ENCODE measurements around the gene TOP3B. TPM values are rescaled to one million over a fixed set of nuclear protein-coding genes. Genes with fewer than 3 reads are reported as not detected.
A peak's percentile ranks its signal among the peaks of the same experiment; 100 is the strongest.

The TOP3B gene
- total and polyA plus RNA-seq, 9 of the 15 experiments (the other 6 are each of a cell fraction or from before 2014, with no cell fraction given) = 3.0 to 188 (median 112) TPM

GRCh38 chr22:21952586-21953571, 29.7 kb downstream of the TOP3B start, which contains the start of gene PPM1F:
Gene PPM1F (minus strand): TSS chr22:21952848. CDS start chr22:21946048, 6,800 bp downstream.
- FAIRE-seq = peak; percentile 58
- CTCF ChIA-PET (ENCODE audit: low intra/inter-chr PET ratio) = interaction anchor here (0.6 to 4.8 kb wide), 12 partner anchors 15 to 279 kb away, joined by 3 to 114 read pairs (median 4); no protein-coding TSS in a partner anchor
- TF ChIP-seq ZHX1 (conservative IDR thresholded peaks at IDR 0.05; ENCODE audit: low read length) (peak; percentile 23), FOXJ2 (tag; IDR thresholded peaks at IDR 0.05) (no peak), IRF2 (CRISPR knock-in tag; IDR thresholded peaks at IDR 0.05) (no peak), ETV6 (IDR thresholded peaks at IDR 0.05; ENCODE audit: borderline replicate concordance in 1 of 2, low read depth in 2 of 2, low read length in 1 of 2) (0 out of 4 replicates have a peak, but pooled peaks of 1 of the 2 experiments have one; percentile 35), ETV6 (CRISPR knock-in tag; IDR thresholded peaks at IDR 0.05; ENCODE audit: borderline replicate concordance) (no peak), EP300 (IDR thresholded peaks at IDR 0.05; ENCODE audit: low read length) (peak; percentile 72), SIN3A (IDR thresholded peaks at IDR 0.05; ENCODE audit: borderline replicate concordance in 2 of 2, control insufficient read depth in 1 of 2, low read depth in 2 of 2, low read length in 2 of 2) (peak in 1 of 2 experiments; percentile 99; a peak in 2 of 4 replicates), SRSF9 (IDR thresholded peaks at IDR 0.05; ENCODE audit: borderline replicate concordance, low read depth, low read length) (no peak), LARP7 (IDR thresholded peaks at IDR 0.05) (no peak), SMAD2 (IDR thresholded peaks at IDR 0.05; ENCODE audit: low read depth, low read length) (0 out of 2 replicates have a peak, but pooled peaks have one; percentile 79), SIRT6 (IDR thresholded peaks at IDR 0.05; ENCODE audit: low read depth, low read length) (peak; percentile 46), CHD1 (IDR thresholded peaks at IDR 0.05; ENCODE audit: low read length) (peak; percentile 56)

More at GRCh38 chr22:21952586-21953571, 29.7 kb downstream of the TOP3B start, which contains the start of gene PPM1F:
- in situ Hi-C loops (cut with MboI) (loop anchor here (5.0 kb wide), 1 partner anchor 269 kb away; no protein-coding TSS in a partner anchor), intact Hi-C loops (cut with micrococcal nuclease) (loop anchor here (2.0 kb wide), 2 partner anchors 14 to 240 kb away; no protein-coding TSS in a partner anchor)
- H3K4me1 ChIP-seq (replicated peaks in 1 of 2; ENCODE audit: control insufficient read depth in 2 of 2, insufficient read depth in 2 of 2, low read length in 2 of 2) = peaks cover 25 to 39% of the 10 kb centered on the region in 2 experiments
- peak within 1 kb of the TSS; percentile 71 to 96 for H3K9ac ChIP-seq (ENCODE audit: insufficient read depth in 1 of 2, low read depth in 2 of 2, low read length in 2 of 2)
- peak within 1 kb of the TSS; percentile 93 for H2AFZ ChIP-seq (ENCODE audit: low read depth, low read length)
- ATAC-seq (peak; percentile 84), DNase-seq (ENCODE audit: extremely low read depth in 1 of 4, low spot score in 3 of 4) (peak; percentile 100)
- peak within 1 kb of the TSS; percentile 95 for H3K4me2 ChIP-seq (ENCODE audit: insufficient read depth, low read length)
- H4K20me1 ChIP-seq (replicated peaks; ENCODE audit: control insufficient read depth, insufficient read depth, low read length) = 0 out of 2 replicates have a peak, but pooled peaks cover 6% of the 10 kb centered on the region
- POLR2A ChIA-PET = interaction anchor here (0.6 to 42.4 kb wide), 32 partner anchors 7 to 1462 kb away, joined by 3 to 1041 read pairs (median 3); partner anchors contain the start of genes MAPK1, PPIL2 and TOP3B
- BruUV-seq (replicated peaks) = TSS peak; percentile 56
- peaks cover 3% of the 10 kb centered on the region for H3K9me1 ChIP-seq (ENCODE audit: control insufficient read depth, insufficient read depth, low read length)
- 6% methylated on average over 58 of the region's 58 CpGs for WGBS (ENCODE audit: insufficient coverage, low coverage, missing lambda C conversion rate)
- peaks cover 30% of the 10 kb centered on the region for H3K79me2 ChIP-seq (ENCODE audit: control insufficient read depth, insufficient read depth, low read length)
- peak within 1 kb of the TSS; percentile 66 for H3K4me3 ChIP-seq
- no peaks in the 10 kb centered on the region for H3K27me3 ChIP-seq (ENCODE audit: control insufficient read depth in 2 of 2, insufficient read depth in 2 of 2, low read length in 2 of 2)
- H3K9me3 ChIP-seq (replicated peaks; ENCODE audit: control insufficient read depth, insufficient read depth, low read depth, low read length) = peaks cover 6% of the 10 kb centered on the region
- H3K27ac ChIP-seq (ENCODE audit: extremely low read depth, low read depth, low read length) = peak within 1 kb of the TSS; percentile 68
- H3K36me3 ChIP-seq (ENCODE audit: control insufficient read depth, insufficient read depth, low read length) = peaks cover 10% of the 10 kb centered on the region
